OCI-LY1 (cell line): ENCODE data around the gene MAP7D3.
A peak's percentile ranks its signal among the peaks of the same experiment; 100 is the strongest.

Experiments used
- H2AFZ ChIP-seq: fragments of 200-600 bp; sonication (generic), shearing (Covaris generic); 2 replicates; pipeline ENCODE4 v1.6.0; 2014; ENCODE audit warnings: antibody characterized with exemption, mild to moderate bottlenecking, low read length
- H3F3A ChIP-seq: fragments of 200-600 bp; sonication (generic), shearing (Covaris generic); 2 replicates; pipeline ENCODE4 v1.6.0; 2014; ENCODE audit warnings: mild to moderate bottlenecking, antibody characterized with exemption, low read length, moderate library complexity; ENCODE audit not compliant: insufficient read depth
- H3K27ac ChIP-seq: fragments of 200-600 bp; sonication (generic); 2 replicates; pipeline ENCODE4 v1.5.1; 2014; ENCODE audit warnings: low read length, mixed run types, mild to moderate bottlenecking, low read depth; ENCODE audit not compliant: poor library complexity, severe bottlenecking
- H3K27me3 ChIP-seq: fragments of 200-600 bp; sonication (generic); 2 replicates; pipeline ENCODE4 v1.6.0; 2014; ENCODE audit warnings: antibody characterized with exemption, mild to moderate bottlenecking, low read length, moderate library complexity; ENCODE audit not compliant: insufficient read depth
- H3K36me3 ChIP-seq: fragments of 200-600 bp; sonication (generic); 2 replicates; pipeline ENCODE4 v1.6.1; 2014; ENCODE audit warnings: mild to moderate bottlenecking, antibody characterized with exemption, low read length, moderate library complexity, mixed read lengths; ENCODE audit not compliant: insufficient read depth
- H3K4me1 ChIP-seq: fragments of 200-600 bp; sonication (generic); 2 replicates; pipeline ENCODE4 v1.5.1; 2014; ENCODE audit warnings: mild to moderate bottlenecking, low read length, moderate library complexity; ENCODE audit not compliant: insufficient read depth, severe bottlenecking
- H3K4me2 ChIP-seq: fragments of 200-600 bp; sonication (generic), shearing (Covaris generic); 2 replicates; pipeline ENCODE4 v1.6.1; 2014; ENCODE audit warnings: low read length
- H3K4me3 ChIP-seq: fragments of 200-600 bp; sonication (generic); 2 replicates; pipeline ENCODE4 v1.5.1; 2014; ENCODE audit warnings: low read length, low read depth, mild to moderate bottlenecking, mixed read lengths; ENCODE audit not compliant: poor library complexity, severe bottlenecking
- H3K79me2 ChIP-seq: fragments of 200-600 bp; shearing (Covaris generic); 2 replicates; pipeline ENCODE4 v1.6.1; 2016; ENCODE audit warnings: mixed run types, low read length, mixed read lengths; ENCODE audit not compliant: insufficient read depth
- H3K9ac ChIP-seq: fragments of 200-600 bp; sonication (generic), shearing (Covaris generic); 2 replicates; pipeline ENCODE4 v1.6.1; 2014; ENCODE audit warnings: mild to moderate bottlenecking, low read length, mixed read lengths
- H3K9me2 ChIP-seq: fragments of 200-600 bp; sonication (generic), shearing (Covaris generic); 2 replicates; pipeline ENCODE4 v1.6.1; 2014; ENCODE audit warnings: low read depth, mild to moderate bottlenecking, low read length, mixed read lengths
- H3K9me3 ChIP-seq: fragments of 200-600 bp; shearing (Covaris generic); 2 replicates; pipeline ENCODE4 v1.6.1; 2014; ENCODE audit warnings: low read length, mixed read lengths
- H4K20me1 ChIP-seq: fragments of 200-600 bp; sonication (generic), shearing (Covaris generic); 2 replicates; pipeline ENCODE4 v1.6.0; 2016; ENCODE audit warnings: mild to moderate bottlenecking, low read length; ENCODE audit not compliant: insufficient read depth
- CTCF ChIP-seq: fragments of 200-600 bp; sonication (generic), shearing (Covaris generic); IDR thresholded peaks from 2 replicates; pipeline ENCODE4 v1.5.1; 2017; ENCODE audit warnings: mild to moderate bottlenecking, antibody characterized with exemption, low read length, moderate library complexity, mixed read lengths
- EZH2 ChIP-seq: fragments of 200-600 bp; sonication (generic), shearing (Covaris generic); IDR thresholded peaks from 2 replicates; pipeline ENCODE4 v1.8.0; 2017; ENCODE audit warnings: borderline replicate concordance, mixed run types, mild to moderate bottlenecking, antibody characterized with exemption, low read length, moderate library complexity, mixed read lengths

Gene MAP7D3

GRCh38 chrX:136201601-136202000 is 49.6 kb downstream of the MAP7D3 start:
- H3K9me2 ChIP-seq = no peaks in the 10 kb centered on the region
- H3K9me3 ChIP-seq = no peaks in the 10 kb centered on the region
- H3K4me3 ChIP-seq = no peak overlapping the region
- H3K4me2 ChIP-seq = no peak overlapping the region
- H3K4me1 ChIP-seq = no peaks in the 10 kb centered on the region
- H4K20me1 ChIP-seq = no peaks in the 10 kb centered on the region
- H2AFZ ChIP-seq = no peak overlapping the region
- no peaks in the 10 kb centered on the region for H3F3A ChIP-seq
- no peak overlapping the region for H3K9ac ChIP-seq
- H3K79me2 ChIP-seq = no peaks in the 10 kb centered on the region
- H3K27ac ChIP-seq = no peak overlapping the region
- TF ChIP-seq CTCF (no peak), EZH2 (no peak)
- no peaks in the 10 kb centered on the region for H3K36me3 ChIP-seq
- no peaks in the 10 kb centered on the region for H3K27me3 ChIP-seq

- Histone ChIP-seq H3K9ac (no peak overlapping the region), H3F3A (no peaks in the 10 kb centered on the region), H2AFZ (no peak overlapping the region), H3K9me2 (no peaks in the 10 kb centered on the region), H4K20me1 (no peaks in the 10 kb centered on the region), H3K79me2 (no peaks in the 10 kb centered on the region), H3K27me3 (no peaks in the 10 kb centered on the region), H3K27ac (no peak overlapping the region), H3K4me2 (no peak overlapping the region), H3K4me1 (no peaks in the 10 kb centered on the region), H3K9me3 (no peaks in the 10 kb centered on the region), H3K4me3 (no peak overlapping the region), H3K36me3 (no peaks in the 10 kb centered on the region)
- TF ChIP-seq EZH2 (no peak), CTCF (peak; percentile 46)
These were observed 50.7 kb downstream of the MAP7D3 start for GRCh38 chrX:136200466-136200865.

GRCh38 chrX:136199365-136199764 is 51.8 kb downstream of the MAP7D3 start:
- Histone ChIP-seq H3K36me3 (no peaks in the 10 kb centered on the region), H3K9me2 (no peaks in the 10 kb centered on the region), H3K79me2 (no peaks in the 10 kb centered on the region), H3K4me2 (no peak overlapping the region), H2AFZ (no peak overlapping the region), H3K27me3 (no peaks in the 10 kb centered on the region), H3K9me3 (no peaks in the 10 kb centered on the region), H3K9ac (no peak overlapping the region), H3K4me3 (no peak overlapping the region), H3K4me1 (no peaks in the 10 kb centered on the region), H3F3A (no peaks in the 10 kb centered on the region), H4K20me1 (no peaks in the 10 kb centered on the region), H3K27ac (no peak overlapping the region)
- TF ChIP-seq EZH2 (no peak), CTCF (no peak)
